Mammary epithelial cell (primary cell): Measurements from ENCODE around the gene ARHGEF19.

ENCODE experiments used
- CTCF ChIP-seq, 2 donors: IDR thresholded peaks in 1 of 2; conservative IDR thresholded peaks in 1 of 2; 2 replicates each; pipeline ENCODE4 v1.5.1; 2011 to 2012; ENCODE audit warnings: inconsistent platforms in 2 of 2, low read length in 2 of 2, mild to moderate bottlenecking in 2 of 2, control low read depth in 1 of 2, low read depth in 1 of 2; ENCODE audit not compliant: insufficient read depth in 1 of 2; ENCODE audit errors: extremely low read depth in 1 of 2
- EZH2 ChIP-seq: IDR thresholded peaks from 2 replicates; pipeline ENCODE4 v1.6.1; 2012; ENCODE audit warnings: low read length, inconsistent platforms, borderline replicate concordance

GRCh38 chr1:16204634-16205333 is 7.7 kb downstream of the ARHGEF19 start:
- TF ChIP-seq CTCF (conservative IDR thresholded peaks at IDR 0.05 in 1 of 2, IDR thresholded peaks at IDR 0.05 in 1 of 2; ENCODE audit: extremely low read depth in 1 of 2, insufficient read depth in 1 of 2, low read depth in 1 of 2, low read length in 2 of 2) (peak; percentile 40 to 56), EZH2 (no peak)
